RWPE2 (cell line): ENCODE measurements around the gene MAGI1.

Experiments used
- ATAC-seq: fragments of 200-7000 bp; cut with Tn5 transposase; 3 replicates; pipeline ENCODE4 v1.9.1; 2021; ENCODE audit warnings: low read depth
- DNase-seq: peaks from one replicate; pipeline ENCODE4 v3.0.0-alpha.2; 2020; ENCODE audit warnings: low spot score
- H3K27ac ChIP-seq: fragments of 450-650 bp; 2 replicates; pipeline ENCODE4 v1.5.1; 2017; ENCODE audit warnings: mild to moderate bottlenecking; ENCODE audit not compliant: poor library complexity, severe bottlenecking
- H3K27me3 ChIP-seq: fragments of 250-450 bp; sonication (Bioruptor Pico); 2 replicates; pipeline ENCODE4 v1.5.1; 2021; ENCODE audit warnings: mild to moderate bottlenecking, moderate library complexity; ENCODE audit not compliant: insufficient read depth, poor library complexity, severe bottlenecking
- H3K36me3 ChIP-seq: fragments of 250-450 bp; sonication (Bioruptor Pico); 2 replicates; pipeline ENCODE4 v1.5.1; 2020; ENCODE audit warnings: low read depth, mild to moderate bottlenecking, moderate library complexity
- H3K4me1 ChIP-seq: fragments of 250-450 bp; sonication (Bioruptor Pico); 2 replicates; pipeline ENCODE4 v1.5.1; 2021; ENCODE audit warnings: mild to moderate bottlenecking, moderate library complexity; ENCODE audit not compliant: insufficient read depth, poor library complexity, severe bottlenecking
- H3K4me3 ChIP-seq: fragments of 250-450 bp; sonication (Bioruptor Pico); 2 replicates; pipeline ENCODE4 v1.5.1; 2021; ENCODE audit warnings: mild to moderate bottlenecking, moderate library complexity; ENCODE audit not compliant: severe bottlenecking
- H3K9me3 ChIP-seq: fragments of 250-450 bp; sonication (Bioruptor Pico); 2 replicates; pipeline ENCODE4 v1.5.1; 2021; ENCODE audit warnings: mild to moderate bottlenecking, moderate library complexity; ENCODE audit not compliant: severe bottlenecking
- TF ChIP-seq, protein P1 (sequence below): fragments of 450-650 bp; IDR thresholded peaks from one replicate; pipeline ENCODE4 v1.5.1; 2017; ENCODE audit warnings: mild to moderate bottlenecking, moderate library complexity; ENCODE audit not compliant: poor library complexity, severe bottlenecking

The MAGI1 gene

DNA sequence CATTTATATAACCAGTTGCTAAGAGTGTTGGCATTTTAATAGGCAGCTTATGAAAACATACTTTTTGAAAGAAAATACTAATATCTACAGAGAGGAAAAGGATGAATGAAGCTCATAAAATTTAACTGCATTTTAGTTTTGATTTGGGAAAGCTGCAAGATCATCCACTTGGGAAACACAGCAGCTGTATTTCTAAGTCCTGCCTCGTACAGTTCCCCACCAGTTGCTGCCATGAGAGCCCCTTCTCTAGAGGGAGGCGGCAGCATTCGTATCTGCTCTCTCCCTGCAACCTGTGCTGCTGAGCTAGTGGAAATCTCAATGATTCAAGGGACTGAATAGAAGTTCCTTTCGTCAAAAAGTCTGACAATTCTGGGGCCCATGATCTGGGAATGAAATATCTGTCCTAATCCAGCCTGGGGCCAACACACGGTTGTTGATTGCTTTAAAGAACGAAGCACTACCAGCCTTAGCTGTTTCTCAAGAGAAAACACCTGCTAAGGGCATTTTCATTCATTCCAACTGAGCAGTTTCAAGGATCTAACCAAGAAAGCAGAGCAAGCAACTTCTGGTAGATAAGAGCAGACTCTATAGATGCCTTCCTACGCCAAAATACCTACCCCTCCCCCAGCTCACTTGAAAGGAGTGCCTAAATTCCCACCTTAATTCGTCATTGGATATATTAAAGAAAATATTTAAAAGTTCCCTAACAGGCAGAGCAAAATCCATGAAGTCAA, 223.7 kb downstream of the MAGI1 start:
- TF ChIP-seq, protein P1, sequence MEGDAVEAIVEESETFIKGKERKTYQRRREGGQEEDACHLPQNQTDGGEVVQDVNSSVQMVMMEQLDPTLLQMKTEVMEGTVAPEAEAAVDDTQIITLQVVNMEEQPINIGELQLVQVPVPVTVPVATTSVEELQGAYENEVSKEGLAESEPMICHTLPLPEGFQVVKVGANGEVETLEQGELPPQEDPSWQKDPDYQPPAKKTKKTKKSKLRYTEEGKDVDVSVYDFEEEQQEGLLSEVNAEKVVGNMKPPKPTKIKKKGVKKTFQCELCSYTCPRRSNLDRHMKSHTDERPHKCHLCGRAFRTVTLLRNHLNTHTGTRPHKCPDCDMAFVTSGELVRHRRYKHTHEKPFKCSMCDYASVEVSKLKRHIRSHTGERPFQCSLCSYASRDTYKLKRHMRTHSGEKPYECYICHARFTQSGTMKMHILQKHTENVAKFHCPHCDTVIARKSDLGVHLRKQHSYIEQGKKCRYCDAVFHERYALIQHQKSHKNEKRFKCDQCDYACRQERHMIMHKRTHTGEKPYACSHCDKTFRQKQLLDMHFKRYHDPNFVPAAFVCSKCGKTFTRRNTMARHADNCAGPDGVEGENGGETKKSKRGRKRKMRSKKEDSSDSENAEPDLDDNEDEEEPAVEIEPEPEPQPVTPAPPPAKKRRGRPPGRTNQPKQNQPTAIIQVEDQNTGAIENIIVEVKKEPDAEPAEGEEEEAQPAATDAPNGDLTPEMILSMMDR, result no peak
- H3K4me3 ChIP-seq, result no peak overlapping the region
- H3K4me1 ChIP-seq, result no peaks in the 10 kb centered on the region
- H3K36me3 ChIP-seq, result no peaks in the 10 kb centered on the region
- H3K9me3 ChIP-seq, result peaks cover 1% of the 10 kb centered on the region
- no peak overlapping the region for H3K27ac ChIP-seq
- no peak for DNase-seq
- no peak for ATAC-seq
- H3K27me3 ChIP-seq, result no peaks in the 10 kb centered on the region

DNA sequence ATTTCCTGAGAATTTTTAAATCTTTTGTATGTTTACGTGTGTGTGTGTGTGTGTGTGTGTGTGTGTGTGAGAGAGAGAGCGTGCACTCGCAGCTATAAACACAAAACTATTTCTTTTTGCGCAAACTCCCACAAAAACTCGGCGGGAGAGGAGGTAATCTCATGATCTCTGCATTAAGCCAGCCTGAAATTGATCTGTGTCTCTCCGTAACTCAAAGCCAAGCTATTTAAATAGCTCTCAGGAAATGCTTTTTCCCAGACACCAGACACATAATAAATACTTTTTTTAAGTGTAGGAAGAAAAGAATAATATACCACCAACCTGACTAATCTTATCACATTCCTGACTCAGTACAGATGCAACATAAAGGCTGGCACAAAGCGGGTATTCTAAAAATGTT, 226.8 kb downstream of the MAGI1 start:
- H3K36me3 ChIP-seq, result no peaks in the 10 kb centered on the region
- no peak overlapping the region for H3K4me3 ChIP-seq
- DNase-seq, result no peak
- H3K27me3 ChIP-seq, result no peaks in the 10 kb centered on the region
- ATAC-seq, result no peak
- no peaks in the 10 kb centered on the region for H3K9me3 ChIP-seq
- TF ChIP-seq, protein P1, result no peak
- no peaks in the 10 kb centered on the region for H3K4me1 ChIP-seq
- no peak overlapping the region for H3K27ac ChIP-seq

DNA sequence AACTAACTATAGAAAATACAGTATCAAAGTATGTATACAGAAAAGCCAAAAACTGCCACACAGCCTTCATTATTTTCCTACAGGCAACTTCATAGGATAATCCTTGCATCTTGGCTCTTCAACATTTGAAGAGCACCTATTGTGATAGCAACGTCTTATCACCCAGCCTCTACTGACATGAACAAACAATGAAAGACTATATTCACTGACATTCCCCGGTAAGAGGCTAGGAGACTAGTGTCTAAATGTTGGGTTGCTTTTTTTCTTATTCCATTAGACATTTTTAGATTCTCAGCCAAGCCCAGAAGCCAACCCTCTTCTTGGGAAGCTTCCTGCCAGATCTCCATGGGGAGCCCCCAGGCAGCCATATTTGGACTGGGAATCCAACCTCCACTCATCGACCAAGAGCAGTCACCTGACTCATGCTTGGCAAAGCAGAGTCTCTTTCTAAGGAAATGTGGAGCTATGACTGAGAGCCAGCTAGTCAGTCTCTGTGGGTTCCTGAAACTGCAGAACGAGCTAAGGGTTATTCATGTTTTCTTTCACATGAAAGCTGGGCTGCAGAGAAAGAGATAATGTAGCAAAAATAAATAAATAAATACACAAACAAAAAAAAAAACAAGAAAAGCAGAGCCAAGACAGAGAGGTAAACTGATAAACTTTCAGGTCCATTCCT, 227.5 kb downstream of the MAGI1 start:
- Histone ChIP-seq H3K27me3 (no peaks in the 10 kb centered on the region), H3K9me3 (no peaks in the 10 kb centered on the region), H3K4me3 (no peak overlapping the region), H3K4me1 (no peaks in the 10 kb centered on the region), H3K27ac (no peak overlapping the region), H3K36me3 (no peaks in the 10 kb centered on the region)
- TF ChIP-seq, protein P1, result no peak
- DNase-seq, result no peak
- no peak for ATAC-seq

DNA sequence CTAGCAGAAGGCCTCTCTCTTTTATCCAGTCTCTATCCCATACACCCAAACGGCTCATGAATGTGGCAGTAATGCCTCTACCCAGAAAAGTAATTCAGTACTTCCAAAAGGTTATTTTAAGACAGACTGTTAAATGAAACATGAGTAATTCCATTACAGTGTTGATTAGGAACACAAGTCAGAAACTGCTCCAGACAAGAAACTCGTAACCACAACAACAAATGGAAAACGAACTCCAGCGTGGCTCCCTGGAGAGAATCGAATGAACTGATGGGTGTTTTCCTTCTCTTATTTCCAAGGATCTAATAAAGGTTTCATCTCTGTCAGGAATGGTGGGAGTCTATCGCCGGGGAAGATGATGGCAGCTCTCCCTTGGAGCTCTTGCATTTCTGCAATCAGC, 228.4 kb downstream of the MAGI1 start:
- Histone ChIP-seq H3K27ac (no peak overlapping the region), H3K27me3 (no peaks in the 10 kb centered on the region), H3K4me3 (no peak overlapping the region), H3K9me3 (no peaks in the 10 kb centered on the region), H3K4me1 (no peaks in the 10 kb centered on the region), H3K36me3 (no peaks in the 10 kb centered on the region)
- no peak for ATAC-seq
- TF ChIP-seq, protein P1, result no peak
- DNase-seq, result no peak

DNA sequence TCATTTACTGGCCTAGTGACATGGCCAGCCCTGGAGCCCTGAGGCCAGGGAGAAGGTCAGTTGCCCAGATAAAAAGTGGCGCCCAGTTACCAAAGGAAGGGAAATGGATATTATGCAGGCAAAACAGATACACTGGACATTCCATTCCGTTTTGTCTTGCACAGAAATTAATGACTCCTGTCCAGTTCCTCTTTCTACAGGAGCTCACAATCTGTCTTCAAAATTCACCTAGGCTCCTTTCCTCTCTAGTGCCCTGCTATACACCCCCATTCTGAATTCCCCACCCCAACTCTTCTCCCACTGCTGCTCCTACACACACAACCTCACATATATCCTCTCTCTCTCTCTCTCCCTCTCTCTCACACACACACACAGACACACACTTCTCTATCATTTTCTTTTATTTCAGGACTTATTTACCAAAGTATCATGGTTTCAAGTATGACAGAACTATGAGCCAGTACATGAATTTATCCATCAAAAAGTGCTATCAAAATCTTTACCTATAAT, 229.0 kb downstream of the MAGI1 start:
- no peak overlapping the region for H3K4me3 ChIP-seq
- H3K27ac ChIP-seq, result no peak overlapping the region
- H3K4me1 ChIP-seq, result no peaks in the 10 kb centered on the region
- no peaks in the 10 kb centered on the region for H3K36me3 ChIP-seq
- TF ChIP-seq, protein P1, result no peak
- no peak for ATAC-seq
- H3K9me3 ChIP-seq, result no peaks in the 10 kb centered on the region
- no peaks in the 10 kb centered on the region for H3K27me3 ChIP-seq
- DNase-seq, result no peak
